ENCODE results near the gene UBE2L5. TPM values are rescaled to one million over a fixed set of nuclear protein-coding genes. Genes with fewer than 3 reads are reported as not detected.

Gene UBE2L5
- total and polyA plus RNA-seq, 2 of the 8 experiments (the other 6 are each of a cell fraction or from before 2014, with no cell fraction given) = not detected

- TF ChIP-seq CHD7 (IDR thresholded peaks at IDR 0.05; ENCODE audit: insufficient replicate concordance, low read length) (no peak), SIRT6 (IDR thresholded peaks at IDR 0.05; ENCODE audit: low read length) (no peak), BRCA1 (IDR thresholded peaks at IDR 0.05; ENCODE audit: low read depth, low read length) (no peak), TEAD4 (IDR thresholded peaks at IDR 0.05; ENCODE audit: low read depth, low read length) (no peak), CREB1 (IDR thresholded peaks at IDR 0.05) (no peak), MAX (IDR thresholded peaks at IDR 0.05) (no peak), MAFK (IDR thresholded peaks at IDR 0.05; ENCODE audit: low read depth, low read length) (no peak), SP1 (IDR thresholded peaks at IDR 0.05; ENCODE audit: low read depth, low read length) (no peak), TAF1 (IDR thresholded peaks at IDR 0.05; ENCODE audit: low read depth, low read length) (no peak), RAD21 (IDR thresholded peaks at IDR 0.05 in 1 of 2, conservative IDR thresholded peaks at IDR 0.05 in 1 of 2; ENCODE audit: low read depth in 2 of 2, low read length in 2 of 2) (no peak), CHD1 (IDR thresholded peaks at IDR 0.05; ENCODE audit: low read depth, low read length) (no peak), KDM4A (IDR thresholded peaks at IDR 0.05; ENCODE audit: low read depth, low read length, severe bottlenecking) (no peak), ZNF274 (IDR thresholded peaks at IDR 0.05; ENCODE audit: borderline replicate concordance, extremely low read depth, low read length) (no peak)
Observed at GRCh38 chr13:30410705-30411125, 11.6 kb upstream of the UBE2L5 start (continued).

All from H1 (cell line).